Keratinocyte (primary cell): Measurements from ENCODE around the gene CCL4L2. TPM values are rescaled to one million over a fixed set of nuclear protein-coding genes. Genes with fewer than 3 reads are reported as not detected.
"Not testable (repeated sequence)": the region's sequence is repeated elsewhere in the genome, so short reads cannot be mapped to it uniquely, and the experiment has no call there.

Experiments
- DNase-seq: peaks from one replicate; pipeline ENCODE4 v3.0.0-alpha.2; 2011; ENCODE audit warnings: low read depth, missing footprints, low spot score
- FAIRE-seq: peaks from 2 replicates; lab custom pipeline; 2011; peaks lifted over from hg19 to GRCh38; lab: Jason Lieb, UNC
- H2AFZ ChIP-seq: 2 replicates; pipeline ENCODE4 v1.6.0; 2012; ENCODE audit warnings: low read length, control low read depth, inconsistent platforms; ENCODE audit not compliant: control insufficient read depth
- H3K27ac ChIP-seq: 2 replicates; pipeline ENCODE4 v1.5.1; 2011; ENCODE audit warnings: low read length; ENCODE audit not compliant: control insufficient read depth, insufficient read depth
- H3K27me3 ChIP-seq: 3 replicates; pipeline ENCODE4 v1.6.0; 2011; ENCODE audit warnings: low read length; ENCODE audit not compliant: control insufficient read depth, insufficient read depth; ENCODE audit errors: extremely low read depth
- H3K36me3 ChIP-seq, 2 experiments: 2 replicates in 1 of 2; 3 replicates in 1 of 2; pipeline ENCODE4 v1.5.1; 2011; ENCODE audit warnings: low read length in 2 of 2, mild to moderate bottlenecking in 1 of 2; ENCODE audit not compliant: control insufficient read depth in 2 of 2, insufficient read depth in 2 of 2; ENCODE audit errors: extremely low read depth in 1 of 2
- H3K4me1 ChIP-seq: 3 replicates; pipeline ENCODE4 v1.5.1; 2011; ENCODE audit warnings: low read length; ENCODE audit not compliant: control insufficient read depth, insufficient read depth; ENCODE audit errors: extremely low read depth
- H3K4me2 ChIP-seq: 3 replicates; pipeline ENCODE4 v1.6.0; 2011; ENCODE audit warnings: low read depth, low read length; ENCODE audit not compliant: control insufficient read depth, insufficient read depth; ENCODE audit errors: extremely low read depth
- H3K4me3 ChIP-seq, 3 experiments: fragments of 200-600 bp in 1 of 3; sonication (generic) in 1 of 3; 2 replicates in 2 of 3; 3 replicates in 1 of 3; pipeline ENCODE4 v1.5.1; 2011 to 2016; ENCODE audit warnings: low read length in 3 of 3, mild to moderate bottlenecking in 3 of 3, control low read depth in 2 of 3, inconsistent platforms in 1 of 3, low read depth in 1 of 3, mixed read lengths in 1 of 3, mixed run types in 1 of 3, moderate library complexity in 1 of 3; ENCODE audit not compliant: control insufficient read depth in 2 of 3, insufficient read depth in 2 of 3; ENCODE audit errors: extremely low read depth in 1 of 3
- H3K79me2 ChIP-seq: 2 replicates; pipeline ENCODE4 v1.6.0; 2012; ENCODE audit warnings: low read length; ENCODE audit not compliant: control insufficient read depth, insufficient read depth
- H3K9ac ChIP-seq: 3 replicates; pipeline ENCODE4 v1.6.0; 2011; ENCODE audit warnings: low read length; ENCODE audit not compliant: control insufficient read depth, insufficient read depth; ENCODE audit errors: extremely low read depth
- H3K9me1 ChIP-seq: 3 replicates; pipeline ENCODE4 v1.6.0; 2011; ENCODE audit warnings: low read length; ENCODE audit not compliant: control insufficient read depth, insufficient read depth; ENCODE audit errors: extremely low read depth
- H3K9me3 ChIP-seq: 2 replicates; pipeline ENCODE4 v1.5.1; 2012; ENCODE audit warnings: low read depth, low read length; ENCODE audit not compliant: control insufficient read depth
- H4K20me1 ChIP-seq: 3 replicates; pipeline ENCODE4 v1.6.0; 2011; ENCODE audit warnings: low read length; ENCODE audit not compliant: control insufficient read depth, insufficient read depth; ENCODE audit errors: extremely low read depth
- dilution Hi-C: fragments of 300-500 bp; cut with MboI; formaldehyde crosslinking; loops from one replicate; pipeline ENCODE4 v1.7.0; 2020; ENCODE audit warnings: low sequenced_read_pairs; ENCODE audit not compliant: extremely low pct_ligation_motif_present
- polyA minus RNA-seq, 3 experiments: library from RNA; depleted of rRNA, polyadenylated mRNA; stranded (reverse); fragments of >200 nt; gene quantifications; 1 replicate in 1 of 3; 2 replicates in 1 of 3; 3 replicates in 1 of 3; pipeline ENCODE4 v1.2.3, GENCODE V29; 2011
- polyA plus RNA-seq, 5 experiments: library from polyadenylated mRNA; depleted of rRNA in 3 of 5; stranded (reverse) in 3 of 5; stranded (forward) in 1 of 5; unstranded in 1 of 5; fragments of >200 nt; gene quantifications; 1 replicate in 1 of 5; 2 replicates in 3 of 5; 3 replicates in 1 of 5; pipeline versions ENCODE4 v1.2.1 to v1.2.3, GENCODE V29; 2011 to 2012; ENCODE audit warnings: missing spikeins in 2 of 5, low read depth in 1 of 5, low replicate concordance in 1 of 5

Gene CCL4L2
- polyA plus RNA-seq (0.23 TPM in 1 of 3 replicates, not detected in the others), polyA minus RNA-seq (not detected in 3 replicates)
- not detected for polyA plus RNA-seq (2011; ENCODE audit: low read depth)
- polyA plus RNA-seq (2011; cell fraction: cytosol; rRNA removed) = not detected in 2 replicates
- 0.32 TPM in 1 of 2 replicates, not detected in the other for polyA plus RNA-seq (2011; cell fraction: nucleus; rRNA removed)
- not detected in 2 replicates for polyA plus RNA-seq (2012; ENCODE audit: low replicate concordance)
- polyA minus RNA-seq (2011; cell fraction: cytosol; rRNA and poly(A)+ RNA removed) = not detected
- polyA minus RNA-seq (2011; cell fraction: nucleus; rRNA and poly(A)+ RNA removed) = not detected in 2 replicates

DNA sequence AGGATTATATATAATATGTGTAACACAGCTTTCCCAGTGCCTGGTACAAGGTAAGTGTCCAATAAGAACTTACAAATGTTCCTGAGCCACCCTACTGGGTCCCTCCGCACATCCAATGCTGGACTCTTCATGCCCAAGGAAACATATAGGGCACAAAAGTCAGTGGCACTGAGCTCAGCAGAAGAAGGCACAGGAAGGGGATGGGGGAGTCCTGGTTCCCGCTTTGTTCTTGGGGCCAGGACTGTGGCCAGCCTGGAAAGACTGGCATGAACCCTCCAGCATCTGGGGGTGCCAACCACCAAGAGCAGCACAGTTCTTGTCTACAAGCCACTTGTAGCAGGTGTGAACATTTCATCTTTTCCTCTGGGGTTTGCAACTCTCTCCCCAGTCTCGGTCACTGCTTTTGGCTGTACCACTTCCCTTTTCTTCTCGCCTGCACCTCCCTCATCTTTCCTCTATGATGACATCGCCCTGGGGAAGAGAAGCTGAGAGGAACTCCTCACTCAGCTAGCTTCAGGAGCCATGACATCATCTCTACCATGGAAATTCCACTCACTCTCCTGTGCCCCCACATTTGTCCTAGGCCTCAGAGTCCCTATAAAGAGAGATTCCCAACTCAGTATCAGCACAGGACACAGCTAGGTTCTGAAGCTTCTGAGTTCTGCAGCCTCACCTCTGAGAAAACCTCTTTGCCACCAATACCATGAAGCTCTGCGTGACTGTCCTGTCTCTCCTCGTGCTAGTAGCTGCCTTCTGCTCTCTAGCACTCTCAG lies at the start of gene CCL4L2:
Gene CCL4L2 (plus strand): TSS at position 625 of the 773 bp plus-strand sequence.
- H3K9me3 ChIP-seq, H3K27me3 ChIP-seq, H3K4me1 ChIP-seq, dilution Hi-C loops, H4K20me1 ChIP-seq, H3K9me1 ChIP-seq, H3K4me2 ChIP-seq, H3K36me3 ChIP-seq, H2AFZ ChIP-seq, H3K4me3 ChIP-seq, H3K79me2 ChIP-seq, H3K9ac ChIP-seq, H3K27ac ChIP-seq, DNase-seq, FAIRE-seq: not testable (repeated sequence)

DNA sequence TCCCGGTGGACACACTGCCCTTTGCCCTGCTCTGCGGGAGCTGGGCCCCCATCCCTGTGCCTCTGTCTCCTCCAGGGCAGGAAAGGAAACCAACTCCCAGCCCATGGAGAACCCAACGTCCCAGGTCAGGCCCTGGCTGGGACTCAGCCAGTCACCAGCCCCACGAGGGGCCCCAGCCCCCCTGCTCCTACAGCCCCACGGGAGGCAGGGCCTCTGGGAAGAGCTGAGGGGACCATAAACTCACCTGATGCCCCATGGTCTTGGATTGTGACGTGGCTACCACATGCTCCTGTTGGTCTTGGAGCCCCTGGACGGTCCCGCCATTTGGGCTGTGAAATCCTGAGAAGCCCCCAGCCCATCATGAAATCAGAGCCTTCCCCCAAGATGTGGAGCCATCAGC lies 42.0 kb upstream of the CCL4L2 start:
- H3K4me3 ChIP-seq, DNase-seq, H4K20me1 ChIP-seq, H3K9me3 ChIP-seq, H3K9me1 ChIP-seq, H2AFZ ChIP-seq, H3K79me2 ChIP-seq, H3K36me3 ChIP-seq, dilution Hi-C loops, H3K9ac ChIP-seq, H3K4me2 ChIP-seq, H3K4me1 ChIP-seq, H3K27me3 ChIP-seq, FAIRE-seq, H3K27ac ChIP-seq: not testable (repeated sequence)

DNA sequence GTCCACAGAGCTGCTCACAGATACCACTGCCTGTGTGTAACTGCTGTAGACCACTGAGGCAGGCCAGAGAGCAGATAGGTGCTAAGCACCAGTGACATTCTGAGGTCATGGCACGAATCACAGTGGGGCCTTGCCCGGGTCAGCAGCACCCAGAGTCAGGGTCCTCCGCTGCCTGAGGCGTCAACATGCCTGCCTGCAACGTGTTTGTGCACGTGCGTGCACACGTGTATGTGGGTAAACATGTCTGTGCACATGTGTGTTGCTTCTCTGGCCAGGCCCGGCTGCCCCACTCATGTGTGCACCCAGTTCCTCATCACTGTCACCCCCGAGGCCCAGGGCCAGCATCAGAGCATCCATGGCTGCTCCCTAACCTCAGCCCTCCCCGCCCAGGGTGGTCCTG lies 34.3 kb upstream of the CCL4L2 start, which contains the start of gene TBC1D3B:
Gene TBC1D3B (minus strand): TSS at position 101 of the 400 bp plus-strand sequence. CDS start 1,586 bp downstream, outside the sequence.
- DNase-seq, H3K27ac ChIP-seq, FAIRE-seq, H3K79me2 ChIP-seq, H3K36me3 ChIP-seq, dilution Hi-C loops, H3K9me1 ChIP-seq, H3K4me3 ChIP-seq, H2AFZ ChIP-seq, H3K4me2 ChIP-seq, H3K4me1 ChIP-seq, H3K9ac ChIP-seq, H3K27me3 ChIP-seq, H4K20me1 ChIP-seq, H3K9me3 ChIP-seq: not testable (repeated sequence)

DNA sequence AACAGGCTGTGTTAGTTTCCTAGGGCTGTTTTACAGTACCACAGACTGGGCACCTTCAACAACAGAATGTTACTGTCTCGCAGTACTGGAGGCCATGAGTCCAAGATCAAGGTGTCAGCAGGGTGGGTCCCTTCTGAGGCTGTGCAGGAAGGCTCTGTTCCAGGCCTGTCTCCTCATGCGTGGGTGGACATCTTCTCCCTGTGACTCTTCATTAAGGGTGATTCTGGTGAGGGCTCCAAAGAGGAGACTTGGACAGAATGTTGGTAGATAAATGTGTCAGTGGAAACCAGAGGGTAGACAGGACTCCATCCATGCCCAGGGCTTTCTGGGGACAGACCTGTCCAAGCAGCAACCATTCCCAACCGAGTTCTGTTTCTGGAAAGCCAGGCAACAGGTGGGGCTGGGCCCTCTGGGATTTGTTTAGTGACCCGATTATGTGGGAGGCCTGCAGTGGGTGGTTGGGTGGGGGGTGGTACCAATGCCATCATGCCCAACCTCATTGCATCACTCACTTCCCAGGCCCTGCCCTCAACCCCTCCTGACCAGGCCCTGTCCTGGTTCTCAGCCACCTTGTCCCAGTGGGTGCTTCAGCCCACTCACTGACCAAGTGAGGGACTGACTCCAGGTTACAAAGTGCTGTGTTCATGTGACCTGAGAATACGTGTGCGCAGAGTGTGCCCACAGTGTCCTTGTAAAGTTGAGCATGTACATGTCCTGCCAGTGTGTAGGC lies 29.3 kb upstream of the CCL4L2 start:
- Histone ChIP-seq H3K4me3 (peak overlapping the region in 1 of 3 experiments; percentile 7), H3K27me3 (peaks cover 19% of the 10 kb centered on the region), H3K4me1 (peaks cover 13% of the 10 kb centered on the region)
- DNase-seq, H3K79me2 ChIP-seq, H2AFZ ChIP-seq, H3K4me2 ChIP-seq, H3K9me3 ChIP-seq, H4K20me1 ChIP-seq, dilution Hi-C loops, H3K36me3 ChIP-seq, H3K9me1 ChIP-seq, H3K9ac ChIP-seq, H3K27ac ChIP-seq, FAIRE-seq: not testable (repeated sequence)
